Adipocyte (in vitro differentiated cells): Measurements from ENCODE around the gene ARSI.

ENCODE experiments used
- DNase-seq: peaks from one replicate; pipeline ENCODE4 v3.0.0-alpha.2; 2015; ENCODE audit warnings: low read depth
- H3K27me3 ChIP-seq: replicated peaks from 2 replicates; pipeline ENCODE4 v1.7.0; 2013; ENCODE audit warnings: mild to moderate bottlenecking, low read length, moderate library complexity; ENCODE audit not compliant: control insufficient read depth, insufficient read depth
- H3K36me3 ChIP-seq: 2 replicates; pipeline ENCODE4 v1.7.0; 2013; ENCODE audit warnings: low read length, mild to moderate bottlenecking, moderate library complexity; ENCODE audit not compliant: control insufficient read depth, insufficient read depth, severe bottlenecking
- H3K4me1 ChIP-seq: 2 replicates; pipeline ENCODE4 v1.7.0; 2013; ENCODE audit warnings: mild to moderate bottlenecking, low read length, moderate library complexity; ENCODE audit not compliant: control insufficient read depth, insufficient read depth
- H3K4me3 ChIP-seq: 2 replicates; pipeline ENCODE4 v1.7.0; 2013; ENCODE audit warnings: mild to moderate bottlenecking, low read length, moderate library complexity
- H3K9ac ChIP-seq: 2 replicates; pipeline ENCODE4 v1.7.0; 2013; ENCODE audit warnings: mild to moderate bottlenecking, low read length, moderate library complexity
- H3K9me3 ChIP-seq: 2 replicates; pipeline ENCODE4 v1.7.0; 2013; ENCODE audit warnings: mild to moderate bottlenecking, low read length, moderate library complexity; ENCODE audit not compliant: control insufficient read depth

ARSI gene

GRCh38 chr5:150297236-150297890 lies 5.3 kb downstream of the ARSI start:
- no peaks in the 10 kb centered on the region for H3K36me3 ChIP-seq

GRCh38 chr5:150296496-150296895 lies 6.2 kb downstream of the ARSI start:
- Histone ChIP-seq H3K4me1 (peaks cover 31% of the 10 kb centered on the region), H3K27me3 (no peaks in the 10 kb centered on the region), H3K4me3 (no peak overlapping the region), H3K9me3 (no peaks in the 10 kb centered on the region), H3K9ac (no peak overlapping the region), H3K36me3 (no peaks in the 10 kb centered on the region)
- DNase-seq, result no peak

More at GRCh38 chr5:150297236-150297890, 5.3 kb downstream of the ARSI start:
- Histone ChIP-seq H3K27me3 (no peaks in the 10 kb centered on the region), H3K4me3 (no peak overlapping the region), H3K9ac (no peak overlapping the region), H3K9me3 (no peaks in the 10 kb centered on the region), H3K4me1 (peaks cover 37% of the 10 kb centered on the region)
- DNase-seq, result no peak

- Histone ChIP-seq H3K36me3 (no peaks in the 10 kb centered on the region), H3K9me3 (no peaks in the 10 kb centered on the region), H3K4me3 (no peak overlapping the region), H3K4me1 (peaks cover 26% of the 10 kb centered on the region), H3K27me3 (no peaks in the 10 kb centered on the region), H3K9ac (no peak overlapping the region)
- no peak for DNase-seq
Measured at GRCh38 chr5:150295741-150296486, 6.8 kb downstream of the ARSI start.

- H3K4me1 ChIP-seq, result peaks cover 26% of the 10 kb centered on the region
- H3K9me3 ChIP-seq, result no peaks in the 10 kb centered on the region
- DNase-seq, result peak; percentile 77
- H3K4me3 ChIP-seq, result no peak overlapping the region
- no peaks in the 10 kb centered on the region for H3K27me3 ChIP-seq
- H3K36me3 ChIP-seq, result no peaks in the 10 kb centered on the region
- H3K9ac ChIP-seq, result peak overlapping the region; percentile 9
Measured at GRCh38 chr5:150295172-150295634, 7.5 kb downstream of the ARSI start.

- no peak for DNase-seq
- H3K9me3 ChIP-seq, result no peaks in the 10 kb centered on the region
Measured at GRCh38 chr5:150294551-150295071, 8.1 kb downstream of the ARSI start.

GRCh38 chr5:150293091-150293941 lies 9.4 kb downstream of the ARSI start:
- no peak for DNase-seq

More at GRCh38 chr5:150294551-150295071, 8.1 kb downstream of the ARSI start:
- H3K4me3 ChIP-seq, result no peak overlapping the region
- no peaks in the 10 kb centered on the region for H3K27me3 ChIP-seq
- peaks cover 20% of the 10 kb centered on the region for H3K4me1 ChIP-seq
- no peaks in the 10 kb centered on the region for H3K36me3 ChIP-seq
- H3K9ac ChIP-seq, result peak overlapping the region; percentile 9

GRCh38 chr5:150291388-150292385 lies 11.0 kb downstream of the ARSI start:
- H3K36me3 ChIP-seq, result no peaks in the 10 kb centered on the region
- DNase-seq, result no peak
- H3K4me1 ChIP-seq, result peaks cover 10% of the 10 kb centered on the region
- H3K9ac ChIP-seq, result no peak overlapping the region
- H3K9me3 ChIP-seq, result no peaks in the 10 kb centered on the region
- no peak overlapping the region for H3K4me3 ChIP-seq
- no peaks in the 10 kb centered on the region for H3K27me3 ChIP-seq

More at GRCh38 chr5:150293091-150293941, 9.4 kb downstream of the ARSI start:
- Histone ChIP-seq H3K9me3 (no peaks in the 10 kb centered on the region), H3K9ac (no peak overlapping the region), H3K36me3 (no peaks in the 10 kb centered on the region), H3K27me3 (no peaks in the 10 kb centered on the region), H3K4me1 (peaks cover 10% of the 10 kb centered on the region), H3K4me3 (no peak overlapping the region)

GRCh38 chr5:150289551-150290390 lies 12.9 kb downstream of the ARSI start, which contains the start of gene CAMK2A:
Gene CAMK2A, minus strand, starts transcription at chr5:150289773. Its CDS starts 148 bp downstream, at chr5:150289625.
- Histone ChIP-seq H3K4me1 (peaks cover 2% of the 10 kb centered on the region), H3K4me3 (no peak within 1 kb of the TSS)
- DNase-seq, result no peak

GRCh38 chr5:150288791-150289190 lies 13.9 kb downstream of the ARSI start:
- Histone ChIP-seq H3K9ac (no peak overlapping the region), H3K36me3 (no peaks in the 10 kb centered on the region), H3K4me1 (no peaks in the 10 kb centered on the region), H3K27me3 (no peaks in the 10 kb centered on the region), H3K9me3 (no peaks in the 10 kb centered on the region), H3K4me3 (no peak overlapping the region)
- no peak for DNase-seq

More at GRCh38 chr5:150289551-150290390, 12.9 kb downstream of the ARSI start, which contains the start of gene CAMK2A:
- H3K9me3 ChIP-seq, result no peaks in the 10 kb centered on the region
- no peaks in the 10 kb centered on the region for H3K36me3 ChIP-seq
- H3K9ac ChIP-seq, result no peak within 1 kb of the TSS
- H3K27me3 ChIP-seq, result no peaks in the 10 kb centered on the region
